ENCODE results near the gene CHD9.

The CHD9 gene

GRCh38 chr16:53282975-53283946, 228.5 kb downstream of the CHD9 start (continued):
- peak; percentile 68 for TF ChIP-seq ZNF654 (tag by site-specific recombination; IDR thresholded peaks at IDR 0.05; ENCODE audit: low read depth)
- TF ChIP-seq IKZF3 (tag by site-specific recombination; IDR thresholded peaks at IDR 0.05), result 0 out of 2 replicates have a peak, but pooled peaks have one; percentile 41

- H3K9me3 ChIP-seq (ENCODE audit: control insufficient read depth, insufficient read depth, low read depth, low read length), result no peaks in the 10 kb centered on the region
- no peak overlapping the region for H3K27ac ChIP-seq (ENCODE audit: extremely low read depth, low read depth, low read length)
- TF ChIP-seq ZNF18 (tag by site-specific recombination; IDR thresholded peaks at IDR 0.05) (no peak), ZNF311 (tag by site-specific recombination; IDR thresholded peaks at IDR 0.05; ENCODE audit: borderline replicate concordance) (no peak), GLIS2 (tag by site-specific recombination; IDR thresholded peaks at IDR 0.05) (no peak), ZNF639 (tag by site-specific recombination; IDR thresholded peaks at IDR 0.05) (no peak), WT1 (tag by site-specific recombination; IDR thresholded peaks at IDR 0.05) (no peak), ZNF391 (tag by site-specific recombination; IDR thresholded peaks at IDR 0.05; ENCODE audit: borderline replicate concordance, low read depth) (no peak), ZIC2 (tag by site-specific recombination; IDR thresholded peaks at IDR 0.05) (no peak), HOXA7 (CRISPR knock-in tag; IDR thresholded peaks at IDR 0.05; ENCODE audit: borderline replicate concordance) (no peak), ZNF23 (tag by site-specific recombination; IDR thresholded peaks at IDR 0.05; ENCODE audit: borderline replicate concordance) (no peak), TCF7L2 (IDR thresholded peaks at IDR 0.05; ENCODE audit: borderline replicate concordance, low read depth, low read length) (no peak), ZNF114 (tag by site-specific recombination; IDR thresholded peaks at IDR 0.05) (no peak), ZNF791 (tag by site-specific recombination; IDR thresholded peaks at IDR 0.05) (no peak), ZBTB7A (tag by site-specific recombination; IDR thresholded peaks at IDR 0.05; ENCODE audit: low read depth) (no peak)
- TF ChIP-seq, protein P1, sequence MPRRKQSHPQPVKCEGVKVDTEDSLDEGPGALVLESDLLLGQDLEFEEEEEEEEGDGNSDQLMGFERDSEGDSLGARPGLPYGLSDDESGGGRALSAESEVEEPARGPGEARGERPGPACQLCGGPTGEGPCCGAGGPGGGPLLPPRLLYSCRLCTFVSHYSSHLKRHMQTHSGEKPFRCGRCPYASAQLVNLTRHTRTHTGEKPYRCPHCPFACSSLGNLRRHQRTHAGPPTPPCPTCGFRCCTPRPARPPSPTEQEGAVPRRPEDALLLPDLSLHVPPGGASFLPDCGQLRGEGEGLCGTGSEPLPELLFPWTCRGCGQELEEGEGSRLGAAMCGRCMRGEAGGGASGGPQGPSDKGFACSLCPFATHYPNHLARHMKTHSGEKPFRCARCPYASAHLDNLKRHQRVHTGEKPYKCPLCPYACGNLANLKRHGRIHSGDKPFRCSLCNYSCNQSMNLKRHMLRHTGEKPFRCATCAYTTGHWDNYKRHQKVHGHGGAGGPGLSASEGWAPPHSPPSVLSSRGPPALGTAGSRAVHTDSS (tag by site-specific recombination; IDR thresholded peaks at IDR 0.05), result no peak
- ChIA-PET CTCF (interaction anchor here (1.0 to 2.1 kb wide), 2 partner anchors 12 to 370 kb away, joined by 3 to 6 read pairs; no protein-coding TSS in a partner anchor), POLR2A (no interaction called here)
- H3K36me3 ChIP-seq (ENCODE audit: control insufficient read depth in 2 of 2, insufficient read depth in 1 of 2, low read length in 2 of 2), result peaks cover 20 to 79% of the 10 kb centered on the region in 2 experiments
- H3K4me1 ChIP-seq (ENCODE audit: control insufficient read depth, insufficient read depth, low read length), result no peaks in the 10 kb centered on the region
- no peak overlapping the region for H3K4me3 ChIP-seq (ENCODE audit: low read depth, low read length)
Observed at GRCh38 chr16:53285236-53285635, 230.4 kb downstream of the CHD9 start.

DNA sequence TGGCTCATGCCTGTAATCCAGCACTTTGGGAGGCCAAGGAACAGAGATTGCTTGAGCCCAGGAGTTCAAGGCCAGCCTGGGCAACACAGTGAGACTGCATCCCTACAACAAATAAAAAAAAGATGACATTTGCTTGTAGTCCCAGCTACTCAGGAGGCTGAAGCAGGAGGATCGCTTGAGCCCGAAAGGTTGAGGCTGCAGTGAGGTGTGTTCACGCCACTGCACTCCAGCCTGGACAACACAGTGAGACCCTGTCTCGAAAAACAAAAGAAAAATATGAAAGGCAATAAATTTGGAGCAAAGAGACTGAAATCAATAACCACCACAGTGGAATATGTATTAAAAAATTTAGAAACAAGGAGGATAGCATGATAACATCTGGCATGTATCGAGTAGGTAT, 235.7 kb downstream of the CHD9 start:
- Histone ChIP-seq H3K27ac (ENCODE audit: extremely low read depth, low read depth, low read length) (no peak overlapping the region), H3K9me3 (ENCODE audit: control insufficient read depth, insufficient read depth, low read depth, low read length) (no peaks in the 10 kb centered on the region), H3K36me3 (ENCODE audit: control insufficient read depth in 2 of 2, insufficient read depth in 1 of 2, low read length in 2 of 2) (peaks cover 49 to 97% of the 10 kb centered on the region in 2 experiments), H3K4me3 (ENCODE audit: low read depth, low read length) (no peak overlapping the region), H3K4me1 (ENCODE audit: control insufficient read depth, insufficient read depth, low read length) (no peaks in the 10 kb centered on the region)
- ChIA-PET POLR2A (interaction anchor here (0.6 kb wide), 1 partner anchor 1439 kb away, joined by 3 read pairs; no protein-coding TSS in a partner anchor), CTCF (interaction anchor here (0.5 to 1.3 kb wide), 4 partner anchors 9 to 651 kb away, joined by 3 to 6 read pairs (median 6); no protein-coding TSS in a partner anchor)
- TF ChIP-seq ZNF747 (tag by site-specific recombination; IDR thresholded peaks at IDR 0.05) (no peak), ZNF121 (tag by site-specific recombination; IDR thresholded peaks at IDR 0.05) (0 out of 2 replicates have a peak, but pooled peaks have one; percentile 55)

Data from HEK293 (cell line).